Measurements from ENCODE around the gene PLPPR1. TPM values are rescaled to one million over a fixed set of nuclear protein-coding genes. Genes with fewer than 3 reads are reported as not detected.

Gene PLPPR1
- total RNA-seq, 4 donors from 2014 or later = not detected

DNA sequence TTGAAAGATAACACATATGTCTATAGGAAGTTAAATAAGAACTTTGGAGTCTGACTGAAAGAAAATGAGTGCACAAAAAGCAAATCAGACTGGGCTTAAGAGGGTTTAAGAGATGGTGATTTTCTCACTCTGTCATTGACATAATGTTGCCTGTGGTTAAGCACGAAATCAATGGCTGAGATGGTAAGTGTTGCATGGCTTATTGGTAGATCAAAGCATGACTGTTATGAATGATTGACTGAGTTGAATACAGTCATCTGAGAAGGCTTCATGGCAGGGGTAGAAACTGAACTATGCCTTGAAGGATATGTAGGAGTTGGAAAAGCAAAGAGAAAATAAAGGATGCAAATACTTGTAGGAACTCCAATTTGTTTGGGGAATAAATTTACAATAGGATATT, 136.6 kb downstream of the PLPPR1 start:
- no peak for TF ChIP-seq CTCF (IDR thresholded peaks at IDR 0.05; ENCODE audit: low read depth)

DNA sequence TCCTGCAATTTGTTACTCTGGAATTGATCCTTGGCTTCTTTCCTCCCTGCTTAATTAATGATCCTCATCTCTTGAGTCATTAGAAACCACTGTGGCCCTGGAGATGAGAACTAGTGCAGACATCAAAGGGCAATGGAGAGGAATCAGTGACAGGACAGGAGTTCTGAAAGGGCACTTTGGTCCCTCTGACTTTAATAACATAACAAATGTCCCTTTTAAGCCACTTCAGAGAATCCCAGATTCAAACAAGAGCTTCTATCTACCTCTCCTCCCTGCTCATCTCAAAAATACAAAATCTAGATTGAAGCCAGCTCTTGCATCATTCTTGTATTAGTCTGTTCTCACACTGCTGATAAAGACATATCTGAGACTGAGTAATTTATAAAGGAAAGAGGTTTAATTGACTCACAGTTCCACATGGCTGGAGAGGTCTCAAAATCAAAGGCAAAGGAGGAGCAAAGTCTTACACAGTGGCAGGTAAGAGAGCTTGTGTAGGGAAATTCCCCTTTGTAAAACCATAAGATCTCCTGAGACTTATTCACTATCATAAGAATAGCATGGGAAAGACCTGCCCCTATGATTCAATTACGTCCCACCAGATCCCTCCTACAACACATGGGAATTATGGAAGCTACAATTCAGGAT, 139.1 kb downstream of the PLPPR1 start:
- no peak for TF ChIP-seq CTCF (IDR thresholded peaks at IDR 0.05; ENCODE audit: low read depth)

GRCh38 chr9:101172616-101173015, 144.1 kb downstream of the PLPPR1 start:
- TF ChIP-seq CTCF (IDR thresholded peaks at IDR 0.05; ENCODE audit: low read depth) = no peak

- TF ChIP-seq CTCF (IDR thresholded peaks at IDR 0.05; ENCODE audit: low read depth) = no peak
These were observed 145.4 kb downstream of the PLPPR1 start for GRCh38 chr9:101173907-101174306.

DNA sequence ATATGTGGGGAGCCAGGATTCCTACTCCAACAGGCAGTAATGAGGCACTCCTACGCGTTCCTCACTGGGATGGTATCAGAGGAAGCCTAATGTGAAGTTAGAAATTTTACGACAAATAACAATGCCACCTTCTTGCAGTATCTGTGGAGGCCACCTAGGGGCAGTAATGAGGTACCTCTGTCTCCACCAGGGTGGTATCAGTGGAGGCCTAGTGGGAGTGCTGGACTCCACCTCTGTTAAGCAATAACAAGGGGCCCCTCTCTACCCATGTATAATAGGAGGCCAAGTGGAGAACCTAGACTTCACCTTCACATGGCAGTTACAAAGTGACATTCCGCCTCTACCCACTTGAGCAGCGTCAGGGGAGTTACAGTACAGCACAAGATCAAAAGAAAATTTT, 147.9 kb downstream of the PLPPR1 start:
- TF ChIP-seq CTCF (IDR thresholded peaks at IDR 0.05; ENCODE audit: low read depth) = no peak

DNA sequence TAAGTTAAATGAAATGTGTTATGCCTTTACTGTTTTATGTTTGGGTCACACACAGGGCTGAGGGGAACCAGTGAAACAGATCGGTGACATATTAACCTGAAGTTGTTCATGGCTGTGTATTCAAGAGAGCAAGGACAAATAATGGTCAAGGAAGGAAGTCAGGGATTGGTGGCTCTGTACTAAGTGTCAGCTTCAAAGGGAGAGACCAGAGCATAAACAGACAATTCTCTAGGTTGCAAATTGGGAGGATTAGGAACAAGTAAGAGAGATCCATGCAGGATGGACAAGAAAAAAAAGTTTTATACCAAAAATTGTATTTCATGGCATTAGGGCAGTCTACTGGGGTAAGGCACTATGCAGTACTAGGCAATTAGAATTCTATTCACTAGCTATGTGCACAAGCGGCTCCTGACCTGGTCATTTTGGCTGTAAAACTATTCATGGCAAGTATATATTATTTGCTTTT, 156.3 kb downstream of the PLPPR1 start:
- no peak for TF ChIP-seq CTCF (IDR thresholded peaks at IDR 0.05; ENCODE audit: low read depth)

DNA sequence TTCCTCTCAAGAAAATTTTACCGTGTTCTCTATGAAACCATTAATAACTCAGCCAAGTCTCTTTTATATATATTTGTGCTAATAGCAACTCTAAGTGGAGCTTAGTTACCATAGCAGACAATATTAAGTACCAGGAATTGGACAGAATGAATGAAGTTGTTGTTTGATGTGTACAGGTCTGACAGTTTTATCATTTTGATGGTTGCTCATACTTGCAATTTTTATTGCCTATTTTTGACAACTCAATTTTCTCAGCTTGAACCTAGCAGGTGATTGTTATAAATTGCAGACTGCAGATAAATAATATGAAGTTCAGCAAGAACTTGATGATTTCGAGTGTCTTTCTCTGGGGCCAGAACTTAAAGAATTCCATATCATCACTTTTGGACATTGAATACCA, 163.2 kb downstream of the PLPPR1 start:
- TF ChIP-seq CTCF (IDR thresholded peaks at IDR 0.05; ENCODE audit: low read depth) = no peak
